Activated CD4-positive, alpha-beta T cell treated with anti-CD3 and anti-CD28 coated beads, Interleukin-2, amount 50 U/mL, for 16 hours (primary cell): ENCODE results near the gene OCA2.

ENCODE experiments used
- DNase-seq: peaks from one replicate; pipeline ENCODE4 v3.0.0-alpha.2; 2020

Gene OCA2

GRCh38 chr15:28075573-28075972 lies 23.5 kb downstream of the OCA2 start:
- DNase-seq = no peak

- DNase-seq = no peak
Observed at GRCh38 chr15:28068930-28069329, 30.2 kb downstream of the OCA2 start.

GRCh38 chr15:28066231-28066630 lies 32.9 kb downstream of the OCA2 start:
- no peak for DNase-seq

- DNase-seq = no peak
Observed at GRCh38 chr15:28060005-28060404, 39.1 kb downstream of the OCA2 start.

GRCh38 chr15:28058082-28058481 lies 41.0 kb downstream of the OCA2 start:
- no peak for DNase-seq

GRCh38 chr15:28051955-28052633 lies 47.0 kb downstream of the OCA2 start:
- no peak for DNase-seq

GRCh38 chr15:28049581-28049980 lies 49.5 kb downstream of the OCA2 start:
- no peak for DNase-seq

GRCh38 chr15:28047277-28047676 lies 51.8 kb downstream of the OCA2 start:
- no peak for DNase-seq

GRCh38 chr15:28044121-28044672 lies 54.9 kb downstream of the OCA2 start:
- no peak for DNase-seq

GRCh38 chr15:28043691-28044091 lies 55.4 kb downstream of the OCA2 start:
- DNase-seq = no peak

GRCh38 chr15:28037969-28038590 lies 61.0 kb downstream of the OCA2 start:
- DNase-seq = no peak

GRCh38 chr15:28033443-28033842 lies 65.7 kb downstream of the OCA2 start:
- no peak for DNase-seq

- DNase-seq = no peak
Observed at GRCh38 chr15:28030801-28031200, 68.3 kb downstream of the OCA2 start.

- no peak for DNase-seq
Observed at GRCh38 chr15:28027714-28028076, 71.4 kb downstream of the OCA2 start.

- DNase-seq = no peak
Observed at GRCh38 chr15:28026764-28027713, 72.1 kb downstream of the OCA2 start.

GRCh38 chr15:28026221-28026620 lies 72.9 kb downstream of the OCA2 start:
- no peak for DNase-seq

GRCh38 chr15:28025413-28025812 lies 73.7 kb downstream of the OCA2 start:
- no peak for DNase-seq

- no peak for DNase-seq
Observed at GRCh38 chr15:28024889-28025250, 74.2 kb downstream of the OCA2 start.

- no peak for DNase-seq
Observed at GRCh38 chr15:28023933-28024888, 74.9 kb downstream of the OCA2 start.

- no peak for DNase-seq
Observed at GRCh38 chr15:28023422-28023821, 75.7 kb downstream of the OCA2 start.

- DNase-seq = no peak
Observed at GRCh38 chr15:28022961-28023360, 76.2 kb downstream of the OCA2 start.

- DNase-seq = no peak
Observed at GRCh38 chr15:28022181-28022580, 76.9 kb downstream of the OCA2 start.
